GM10266 (cell line): ENCODE data around the gene RBM4.
A peak's percentile ranks its signal among the peaks of the same experiment; 100 is the strongest.

Experiments used
- DNase-seq: peaks from one replicate; pipeline ENCODE4 v3.0.0; 2012; ENCODE audit errors: extremely low spot score
- CTCF ChIP-seq: IDR thresholded peaks from 2 replicates; pipeline ENCODE4 v1.5.1; 2012; ENCODE audit warnings: mild to moderate bottlenecking, low read depth; ENCODE audit not compliant: control insufficient read depth, insufficient read depth; ENCODE audit errors: missing control alignments

The RBM4 gene

GRCh38 chr11:66686100-66686785 lies 47.7 kb downstream of the RBM4 start:
- no peak for DNase-seq
- TF ChIP-seq CTCF, result no peak

GRCh38 chr11:66686801-66687750 lies 48.6 kb downstream of the RBM4 start:
- no peak for TF ChIP-seq CTCF
- no peak for DNase-seq

GRCh38 chr11:66687831-66688281 lies 49.4 kb downstream of the RBM4 start:
- no peak for DNase-seq

GRCh38 chr11:66688561-66689534 lies 50.3 kb downstream of the RBM4 start:
- no peak for TF ChIP-seq CTCF
- peak; percentile 5 for DNase-seq

More at GRCh38 chr11:66687831-66688281, 49.4 kb downstream of the RBM4 start:
- no peak for TF ChIP-seq CTCF

- TF ChIP-seq CTCF, result no peak
- DNase-seq, result peak; percentile 12
Measured at GRCh38 chr11:66689661-66690590, 51.4 kb downstream of the RBM4 start.

GRCh38 chr11:66691311-66691980 lies 52.9 kb downstream of the RBM4 start:
- no peak for DNase-seq

More at GRCh38 chr11:66691311-66691980, 52.9 kb downstream of the RBM4 start:
- no peak for TF ChIP-seq CTCF
